ENCODE measurements around the gene LYPD4. TPM values are rescaled to one million over a fixed set of nuclear protein-coding genes. Genes with fewer than 3 reads are reported as not detected.

The LYPD4 gene
- total RNA-seq, 4 donors from 2014 or later = not detected

DNA sequence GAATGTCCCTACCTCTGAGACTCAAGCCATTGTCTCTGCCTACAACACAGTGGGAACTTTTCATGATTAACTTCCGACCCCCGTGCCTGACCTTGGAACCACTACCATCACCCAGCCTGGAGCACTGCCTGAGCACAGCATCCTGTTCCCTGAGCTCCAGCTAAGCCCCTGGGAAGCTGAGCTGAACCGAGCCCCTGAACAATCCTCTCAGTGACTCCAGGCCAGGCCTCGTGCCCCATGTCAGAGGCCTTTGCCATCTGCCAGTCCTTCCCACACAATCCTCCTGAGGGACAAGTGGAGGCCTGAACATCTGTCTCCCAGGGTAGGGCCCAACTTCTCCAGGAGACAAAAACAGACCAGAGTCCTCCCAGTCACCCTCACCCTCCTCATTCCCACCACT, 30.6 kb downstream of the LYPD4 start:
- no peak for TF ChIP-seq CTCF (IDR thresholded peaks at IDR 0.05; ENCODE audit: low read depth)

DNA sequence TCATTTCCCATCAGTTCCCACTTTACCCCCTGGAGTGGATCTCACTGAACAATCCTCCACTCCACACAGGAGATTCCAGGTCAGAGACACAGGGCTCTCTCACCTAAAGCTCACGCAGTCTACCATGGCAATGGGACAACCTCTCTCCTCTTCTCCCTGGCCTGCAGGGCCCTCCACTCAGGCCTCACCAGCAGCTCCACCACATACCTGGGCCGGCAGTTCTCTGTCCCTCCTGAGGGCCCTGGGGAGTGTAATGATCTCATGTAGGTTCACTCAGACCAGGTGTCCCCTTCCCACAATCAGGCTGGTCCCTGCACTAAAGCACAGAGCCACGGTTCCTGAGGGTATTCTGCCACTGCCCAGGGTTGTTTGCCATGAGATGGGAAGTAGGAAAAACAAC, 32.5 kb downstream of the LYPD4 start:
- no peak for TF ChIP-seq CTCF (IDR thresholded peaks at IDR 0.05; ENCODE audit: low read depth)

DNA sequence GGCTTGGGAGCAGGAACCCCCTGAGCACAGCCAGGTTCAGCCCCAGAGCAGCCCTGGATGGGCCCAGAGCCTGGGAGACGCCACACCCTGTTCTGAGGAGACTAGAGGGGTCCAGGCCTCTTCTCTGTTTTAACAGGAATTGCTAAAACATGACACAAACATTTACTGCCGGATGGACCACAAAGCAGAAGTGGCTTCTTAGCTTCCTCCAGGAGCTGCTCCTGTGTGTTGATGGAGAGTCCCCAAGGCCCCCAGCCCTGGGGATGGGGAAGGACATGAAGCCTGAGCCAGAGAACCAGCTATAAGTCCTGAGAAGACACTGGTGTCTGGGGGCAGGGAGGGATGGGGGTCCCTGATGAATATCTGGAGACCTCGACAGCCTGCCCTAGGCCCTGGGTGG, 33.4 kb downstream of the LYPD4 start:
- no peak for TF ChIP-seq CTCF (IDR thresholded peaks at IDR 0.05; ENCODE audit: low read depth)

DNA sequence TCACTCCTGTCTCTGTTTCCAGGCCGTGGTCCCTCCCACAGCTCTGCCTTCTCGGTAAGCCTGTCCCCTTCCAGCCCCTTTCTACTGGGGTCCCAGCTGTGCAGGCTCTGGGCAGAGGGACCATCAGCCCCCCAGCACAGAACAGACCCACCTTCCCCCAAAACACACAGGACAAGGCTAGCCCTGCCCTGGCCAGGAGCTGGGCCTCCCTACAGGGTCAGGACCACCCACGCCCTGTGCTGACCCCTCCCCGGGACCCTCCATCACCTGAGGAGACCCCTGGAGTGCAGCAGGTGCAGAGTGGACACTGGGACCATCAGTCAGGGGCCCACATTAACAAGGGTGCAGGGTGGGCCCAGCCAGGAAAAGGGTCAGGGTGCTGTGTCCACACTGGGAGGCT, 34.2 kb downstream of the LYPD4 start:
- no peak for TF ChIP-seq CTCF (IDR thresholded peaks at IDR 0.05; ENCODE audit: low read depth)

- TF ChIP-seq CTCF (IDR thresholded peaks at IDR 0.05; ENCODE audit: low read depth) = no peak
Measured at GRCh38 chr19:41808663-41809566, 35.6 kb downstream of the LYPD4 start.

DNA sequence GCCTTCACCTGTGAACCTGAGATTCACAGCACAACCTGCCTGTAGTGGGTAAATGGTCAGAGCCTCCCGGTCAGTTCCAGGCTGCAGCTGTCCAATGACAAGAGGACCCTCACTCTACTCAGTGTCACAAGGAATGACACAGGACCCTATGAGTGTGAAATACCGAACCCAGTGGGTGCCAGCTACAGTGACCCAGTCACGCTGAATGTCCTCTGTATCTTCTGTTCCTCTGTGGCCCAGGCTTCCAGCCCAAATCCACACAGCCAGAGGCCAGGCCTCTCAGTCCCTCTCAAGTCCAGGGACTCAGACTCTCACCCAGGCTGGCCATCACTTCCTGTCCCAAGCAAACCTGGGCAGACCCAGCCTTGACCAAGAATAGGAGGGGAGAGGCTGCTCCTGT, 37.3 kb downstream of the LYPD4 start:
- no peak for TF ChIP-seq CTCF (IDR thresholded peaks at IDR 0.05; ENCODE audit: low read depth)

GRCh38 chr19:41804336-41804735, 40.1 kb downstream of the LYPD4 start:
- TF ChIP-seq CTCF (IDR thresholded peaks at IDR 0.05; ENCODE audit: low read depth) = no peak

All from subcutaneous adipose tissue (tissue), 4 donors.